ENCODE data around the gene NCR2. TPM values are rescaled to one million over a fixed set of nuclear protein-coding genes. Genes with fewer than 3 reads are reported as not detected.

NCR2 gene
- total and polyA plus RNA-seq, 2 experiments from 2014 or later = not detected

- DNase-seq (ENCODE audit: low spot score) = no peak
- peaks cover 4% of the 10 kb centered on the region for H3K4me1 ChIP-seq (ENCODE audit: insufficient read depth)
- H4K20me1 ChIP-seq (ENCODE audit: insufficient read depth, poor library complexity, severe bottlenecking) = no peaks in the 10 kb centered on the region
- no peak overlapping the region for H3K4me3 ChIP-seq
- no peak overlapping the region for H3K27ac ChIP-seq
- 53% methylated on average over 7 of the region's 7 CpGs for WGBS (ENCODE audit: low lambda C conversion rate, missing lambda C conversion rate)
- TF ChIP-seq EZH2 (IDR thresholded peaks at IDR 0.05; ENCODE audit: borderline replicate concordance) (no peak), EZH2phosphoT487 (IDR thresholded peaks at IDR 0.05; ENCODE audit: low read depth, severe bottlenecking, unreplicated experiment) (no peak)
- TF ChIP-seq, protein P1, sequence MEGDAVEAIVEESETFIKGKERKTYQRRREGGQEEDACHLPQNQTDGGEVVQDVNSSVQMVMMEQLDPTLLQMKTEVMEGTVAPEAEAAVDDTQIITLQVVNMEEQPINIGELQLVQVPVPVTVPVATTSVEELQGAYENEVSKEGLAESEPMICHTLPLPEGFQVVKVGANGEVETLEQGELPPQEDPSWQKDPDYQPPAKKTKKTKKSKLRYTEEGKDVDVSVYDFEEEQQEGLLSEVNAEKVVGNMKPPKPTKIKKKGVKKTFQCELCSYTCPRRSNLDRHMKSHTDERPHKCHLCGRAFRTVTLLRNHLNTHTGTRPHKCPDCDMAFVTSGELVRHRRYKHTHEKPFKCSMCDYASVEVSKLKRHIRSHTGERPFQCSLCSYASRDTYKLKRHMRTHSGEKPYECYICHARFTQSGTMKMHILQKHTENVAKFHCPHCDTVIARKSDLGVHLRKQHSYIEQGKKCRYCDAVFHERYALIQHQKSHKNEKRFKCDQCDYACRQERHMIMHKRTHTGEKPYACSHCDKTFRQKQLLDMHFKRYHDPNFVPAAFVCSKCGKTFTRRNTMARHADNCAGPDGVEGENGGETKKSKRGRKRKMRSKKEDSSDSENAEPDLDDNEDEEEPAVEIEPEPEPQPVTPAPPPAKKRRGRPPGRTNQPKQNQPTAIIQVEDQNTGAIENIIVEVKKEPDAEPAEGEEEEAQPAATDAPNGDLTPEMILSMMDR (IDR thresholded peaks at IDR 0.05; ENCODE audit: poor library complexity) = no peak
- H3K36me3 ChIP-seq (replicated peaks; ENCODE audit: insufficient read depth, low read depth) = no peaks in the 10 kb centered on the region
- no peaks in the 10 kb centered on the region for H3K79me2 ChIP-seq
- H3K4me2 ChIP-seq = no peak overlapping the region
- no peaks in the 10 kb centered on the region for H3K9me2 ChIP-seq (replicated peaks; ENCODE audit: insufficient read depth)
- no peaks in the 10 kb centered on the region for H3K9me3 ChIP-seq (ENCODE audit: low read depth)
- H3K27me3 ChIP-seq = peaks cover 47% of the 10 kb centered on the region
- no peak overlapping the region for H2AFZ ChIP-seq
Observed at GRCh38 chr6:41366150-41366549, 30.7 kb downstream of the NCR2 start.

DNA sequence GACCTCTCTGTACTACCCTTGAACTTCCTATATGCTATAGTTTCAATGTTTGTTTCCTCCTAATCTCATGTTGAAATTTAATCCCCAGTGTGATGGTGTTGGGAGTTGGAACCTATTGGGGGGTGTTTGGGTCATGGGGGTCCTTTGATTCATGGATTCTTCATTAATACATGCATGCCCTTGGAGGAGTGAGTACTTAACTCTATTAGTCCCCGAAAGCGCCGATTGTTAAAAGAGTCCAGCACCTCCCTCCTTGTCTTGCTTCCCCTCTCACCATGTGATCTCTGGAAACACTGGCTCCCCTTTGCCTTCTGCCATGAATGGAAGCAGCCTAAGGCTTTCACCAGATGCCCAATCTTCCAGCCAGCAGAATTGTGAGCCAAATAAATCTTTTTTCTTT, 31.7 kb downstream of the NCR2 start:
- Histone ChIP-seq H3K36me3 (replicated peaks; ENCODE audit: insufficient read depth, low read depth) (no peaks in the 10 kb centered on the region), H3K4me1 (ENCODE audit: insufficient read depth) (peaks cover 12% of the 10 kb centered on the region), H4K20me1 (ENCODE audit: insufficient read depth, poor library complexity, severe bottlenecking) (no peaks in the 10 kb centered on the region), H3K4me3 (no peak overlapping the region), H3K9me3 (ENCODE audit: low read depth) (no peaks in the 10 kb centered on the region), H2AFZ (no peak overlapping the region), H3K4me2 (no peak overlapping the region), H3K9me2 (replicated peaks; ENCODE audit: insufficient read depth) (no peaks in the 10 kb centered on the region), H3K27me3 (peaks cover 53% of the 10 kb centered on the region), H3K27ac (no peak overlapping the region), H3K79me2 (no peaks in the 10 kb centered on the region)
- TF ChIP-seq EZH2phosphoT487 (IDR thresholded peaks at IDR 0.05; ENCODE audit: low read depth, severe bottlenecking, unreplicated experiment) = no peak
- TF ChIP-seq, protein P1 (IDR thresholded peaks at IDR 0.05; ENCODE audit: poor library complexity) = no peak
- TF ChIP-seq EZH2 (IDR thresholded peaks at IDR 0.05; ENCODE audit: borderline replicate concordance) = no peak
- no peak for DNase-seq (ENCODE audit: low spot score)
- WGBS (ENCODE audit: low lambda C conversion rate, missing lambda C conversion rate) = 95% methylated on average over 3 of the region's 3 CpGs

- Histone ChIP-seq H4K20me1 (ENCODE audit: insufficient read depth, poor library complexity, severe bottlenecking) (no peaks in the 10 kb centered on the region), H2AFZ (no peak overlapping the region), H3K27ac (no peak overlapping the region), H3K36me3 (replicated peaks; ENCODE audit: insufficient read depth, low read depth) (no peaks in the 10 kb centered on the region), H3K9me3 (ENCODE audit: low read depth) (no peaks in the 10 kb centered on the region), H3K9me2 (replicated peaks; ENCODE audit: insufficient read depth) (no peaks in the 10 kb centered on the region), H3K79me2 (no peaks in the 10 kb centered on the region), H3K4me2 (no peak overlapping the region), H3K4me3 (no peak overlapping the region), H3K27me3 (peaks cover 59% of the 10 kb centered on the region), H3K4me1 (ENCODE audit: insufficient read depth) (peaks cover 18% of the 10 kb centered on the region)
- peak; percentile 87 for DNase-seq (ENCODE audit: low spot score)
- WGBS (ENCODE audit: low lambda C conversion rate, missing lambda C conversion rate) = 16% methylated on average over 2 of the region's 2 CpGs
- TF ChIP-seq, protein P1 (IDR thresholded peaks at IDR 0.05; ENCODE audit: poor library complexity) = peak; percentile 81
- no peak for TF ChIP-seq EZH2 (IDR thresholded peaks at IDR 0.05; ENCODE audit: borderline replicate concordance)
- TF ChIP-seq EZH2phosphoT487 (IDR thresholded peaks at IDR 0.05; ENCODE audit: low read depth, severe bottlenecking, unreplicated experiment) = no peak
Observed at GRCh38 chr6:41367700-41368099, 32.3 kb downstream of the NCR2 start.

Measured in hepatocyte (in vitro differentiated cells).